ENCODE data around the gene DAB1. TPM values are rescaled to one million over a fixed set of nuclear protein-coding genes. Genes with fewer than 3 reads are reported as not detected.

DAB1 gene
- total RNA-seq, 6 experiments from 2014 or later: 0.13 to 1.2 (median 0.23) TPM

DNA sequence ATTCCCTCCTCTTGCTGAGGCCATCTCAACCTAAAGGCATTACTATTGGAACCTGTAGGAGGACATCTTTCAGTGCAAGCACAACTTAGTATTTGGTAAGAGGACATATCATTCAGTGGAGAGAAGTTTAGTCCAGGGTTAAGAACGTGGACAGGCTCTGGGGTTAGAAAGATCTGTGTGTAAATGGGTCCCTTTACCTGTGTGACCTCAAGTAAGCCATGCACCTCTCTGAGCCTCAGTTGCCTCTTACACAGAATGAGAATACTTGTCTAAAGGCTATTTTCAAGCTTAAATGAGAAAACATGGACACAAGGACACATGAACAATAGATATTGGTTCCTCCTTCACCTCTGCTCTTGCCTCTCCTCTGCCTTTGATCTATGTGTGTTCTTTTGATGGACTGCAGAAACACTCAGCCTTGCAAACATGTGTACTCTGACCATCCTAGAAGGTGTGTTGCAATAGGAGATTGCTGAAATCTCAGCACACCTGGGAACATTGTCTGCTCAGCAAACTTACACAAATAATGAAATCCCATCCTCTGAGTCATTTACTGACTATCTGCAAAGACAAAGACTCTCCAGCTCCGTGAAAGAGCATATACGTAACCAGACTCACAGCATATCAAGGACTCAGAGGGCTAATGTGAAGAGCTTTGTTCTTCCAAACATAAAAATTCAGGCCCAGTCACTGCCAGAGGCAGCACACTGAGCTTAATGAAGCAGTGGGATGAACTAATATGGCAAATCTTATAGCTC is 143.8 kb downstream of the DAB1 start:
- no peak for DNase-seq
- Mint-ChIP-seq H3K4me3 (no peak overlapping the region), H3K4me1 (ENCODE audit: low read depth) (no peaks in the 10 kb centered on the region), H3K9me3 (peaks cover 21% of the 10 kb centered on the region), H3K27me3 (ENCODE audit: insufficient read depth) (peaks cover 3% of the 10 kb centered on the region; the same call in 1 of the 2 replicates), H3K36me3 (ENCODE audit: low read depth) (0 out of 2 replicates have a peak, but pooled peaks cover 4% of the 10 kb centered on the region), H3K27ac (no peak overlapping the region)
- TF ChIP-seq, protein P1, sequence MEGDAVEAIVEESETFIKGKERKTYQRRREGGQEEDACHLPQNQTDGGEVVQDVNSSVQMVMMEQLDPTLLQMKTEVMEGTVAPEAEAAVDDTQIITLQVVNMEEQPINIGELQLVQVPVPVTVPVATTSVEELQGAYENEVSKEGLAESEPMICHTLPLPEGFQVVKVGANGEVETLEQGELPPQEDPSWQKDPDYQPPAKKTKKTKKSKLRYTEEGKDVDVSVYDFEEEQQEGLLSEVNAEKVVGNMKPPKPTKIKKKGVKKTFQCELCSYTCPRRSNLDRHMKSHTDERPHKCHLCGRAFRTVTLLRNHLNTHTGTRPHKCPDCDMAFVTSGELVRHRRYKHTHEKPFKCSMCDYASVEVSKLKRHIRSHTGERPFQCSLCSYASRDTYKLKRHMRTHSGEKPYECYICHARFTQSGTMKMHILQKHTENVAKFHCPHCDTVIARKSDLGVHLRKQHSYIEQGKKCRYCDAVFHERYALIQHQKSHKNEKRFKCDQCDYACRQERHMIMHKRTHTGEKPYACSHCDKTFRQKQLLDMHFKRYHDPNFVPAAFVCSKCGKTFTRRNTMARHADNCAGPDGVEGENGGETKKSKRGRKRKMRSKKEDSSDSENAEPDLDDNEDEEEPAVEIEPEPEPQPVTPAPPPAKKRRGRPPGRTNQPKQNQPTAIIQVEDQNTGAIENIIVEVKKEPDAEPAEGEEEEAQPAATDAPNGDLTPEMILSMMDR (IDR thresholded peaks at IDR 0.05): no peak

DNA sequence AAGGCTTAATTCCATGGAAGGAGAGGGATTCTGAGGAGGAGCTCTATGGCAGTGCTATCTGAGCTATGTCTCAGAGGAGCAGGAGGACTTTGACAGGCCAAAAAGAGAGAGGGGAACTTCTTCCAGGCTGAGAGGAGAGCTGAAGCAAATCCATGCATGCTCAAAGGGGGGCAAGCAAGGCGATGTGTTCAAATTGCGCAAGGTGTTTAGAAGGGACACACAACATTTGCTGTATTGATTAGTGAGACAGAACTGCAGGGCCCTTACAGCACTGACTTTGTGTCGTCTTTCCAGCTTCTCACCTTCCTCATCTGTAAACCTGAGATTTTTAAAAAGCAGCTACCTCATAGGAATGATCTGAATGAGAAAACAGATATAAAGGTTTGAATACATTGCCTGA is 145.3 kb downstream of the DAB1 start:
- Mint-ChIP-seq H3K9me3 (peaks cover 21% of the 10 kb centered on the region), H3K27ac (no peak overlapping the region), H3K27me3 (ENCODE audit: insufficient read depth) (peaks cover 3% of the 10 kb centered on the region; the same call in 1 of the 2 replicates), H3K36me3 (ENCODE audit: low read depth) (0 out of 2 replicates have a peak, but pooled peaks cover 4% of the 10 kb centered on the region), H3K4me3 (no peak overlapping the region), H3K4me1 (ENCODE audit: low read depth) (no peaks in the 10 kb centered on the region)
- DNase-seq: no peak
- TF ChIP-seq, protein P1 (IDR thresholded peaks at IDR 0.05): no peak

- no peak for DNase-seq
- H3K27me3 Mint-ChIP-seq (ENCODE audit: insufficient read depth): peaks cover 3% of the 10 kb centered on the region
- no peak overlapping the region for H3K4me3 Mint-ChIP-seq
- H3K4me1 Mint-ChIP-seq (ENCODE audit: low read depth): no peaks in the 10 kb centered on the region
- peaks cover 25% of the 10 kb centered on the region for H3K9me3 Mint-ChIP-seq
- no peak overlapping the region for H3K27ac Mint-ChIP-seq
- TF ChIP-seq, protein P1 (IDR thresholded peaks at IDR 0.05): no peak
- H3K36me3 Mint-ChIP-seq (ENCODE audit: low read depth): 0 out of 2 replicates have a peak, but pooled peaks cover 4% of the 10 kb centered on the region
Measured at GRCh38 chr1:57277681-57278080, 146.2 kb downstream of the DAB1 start.

- Mint-ChIP-seq H3K4me3 (no peak overlapping the region), H3K36me3 (ENCODE audit: low read depth) (0 out of 2 replicates have a peak, but pooled peaks cover 4% of the 10 kb centered on the region), H3K27me3 (ENCODE audit: insufficient read depth) (peaks cover 1% of the 10 kb centered on the region), H3K27ac (no peak overlapping the region), H3K9me3 (peaks cover 30% of the 10 kb centered on the region), H3K4me1 (ENCODE audit: low read depth) (no peaks in the 10 kb centered on the region)
- TF ChIP-seq, protein P1 (IDR thresholded peaks at IDR 0.05): no peak
- DNase-seq: no peak
Measured at GRCh38 chr1:57276918-57277317, 146.9 kb downstream of the DAB1 start.

DNA sequence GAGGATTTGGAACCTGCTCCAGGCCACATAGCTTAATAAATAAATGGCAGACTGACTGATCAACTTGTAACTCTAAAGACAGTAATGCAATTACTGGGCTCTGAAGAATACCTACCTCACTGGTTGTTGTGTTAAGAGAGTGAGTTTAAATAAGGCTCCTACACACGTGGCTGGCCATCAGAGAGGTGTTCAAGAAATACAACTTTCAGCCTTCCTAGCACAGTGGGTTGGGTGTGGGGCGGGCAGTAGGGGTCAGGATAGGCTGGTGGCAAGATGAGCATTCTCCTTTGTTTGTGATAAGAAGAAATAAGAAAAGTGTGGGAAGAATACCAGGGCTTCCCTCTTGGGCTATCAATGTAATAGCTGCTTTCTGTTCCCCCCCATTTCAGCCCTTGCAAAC is 151.3 kb downstream of the DAB1 start:
- H3K9me3 Mint-ChIP-seq: peaks cover 25% of the 10 kb centered on the region

More for the DNA sequence above, 151.3 kb downstream of the DAB1 start:
- Mint-ChIP-seq H3K4me3 (no peak overlapping the region), H3K27me3 (ENCODE audit: insufficient read depth) (no peaks in the 10 kb centered on the region; the same call in 1 of the 2 replicates), H3K4me1 (ENCODE audit: low read depth) (no peaks in the 10 kb centered on the region), H3K27ac (no peak overlapping the region), H3K36me3 (ENCODE audit: low read depth) (no peaks in the 10 kb centered on the region)
- TF ChIP-seq, protein P1 (IDR thresholded peaks at IDR 0.05): no peak
- DNase-seq: no peak

All from HFFc6 (cell line).